Measurements from ENCODE around the gene MON1A.

MON1A gene

GRCh38 chr3:49895791-49896190 lies 33.8 kb downstream of the MON1A start:
- Histone ChIP-seq H3K4me1 (no peaks in the 10 kb centered on the region), H3K9me3 (no peaks in the 10 kb centered on the region), H3K27me3 (ENCODE audit: low read depth) (no peaks in the 10 kb centered on the region), H3K4me3 (no peak overlapping the region), H3K36me3 (replicated peaks) (no peaks in the 10 kb centered on the region)
- DNase-seq (ENCODE audit: low spot score in 2 of 2) = no peak
- in situ Hi-C loops (cut with MboI; ENCODE audit: low sequenced_read_pairs) = no loop called here

- H3K4me1 ChIP-seq = no peaks in the 10 kb centered on the region
- in situ Hi-C loops (cut with MboI; ENCODE audit: low sequenced_read_pairs) = no loop called here
- H3K36me3 ChIP-seq (replicated peaks) = no peaks in the 10 kb centered on the region
- H3K27me3 ChIP-seq (ENCODE audit: low read depth) = no peaks in the 10 kb centered on the region
- DNase-seq (ENCODE audit: low spot score in 2 of 2) = no peak
- no peaks in the 10 kb centered on the region for H3K9me3 ChIP-seq
- H3K4me3 ChIP-seq = no peak overlapping the region
Observed at GRCh38 chr3:49889296-49889695, 40.3 kb downstream of the MON1A start.

DNA sequence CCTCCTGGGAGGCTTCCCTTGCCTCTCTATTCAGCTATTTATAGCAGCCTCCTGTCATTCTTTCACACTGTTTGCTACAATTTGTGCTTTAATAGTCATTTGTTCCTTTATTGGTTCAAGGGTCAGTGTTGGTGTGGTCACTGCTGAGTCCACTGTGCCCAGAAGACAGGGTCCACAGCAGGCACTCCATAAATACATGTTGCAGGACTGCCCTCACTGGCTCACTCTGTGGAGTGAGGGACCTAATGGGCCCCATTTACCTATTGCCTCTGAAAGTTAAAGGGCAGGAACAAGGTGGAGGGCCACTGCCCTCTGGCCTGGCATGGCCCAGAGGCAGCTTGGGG lies 42.7 kb downstream of the MON1A start:
- H3K27me3 ChIP-seq (ENCODE audit: low read depth) = 0 out of 2 replicates have a peak, but pooled peaks cover 3% of the 10 kb centered on the region
- no peak overlapping the region for H3K4me3 ChIP-seq
- no peaks in the 10 kb centered on the region for H3K36me3 ChIP-seq (replicated peaks)
- H3K4me1 ChIP-seq = no peaks in the 10 kb centered on the region
- in situ Hi-C loops (cut with MboI; ENCODE audit: low sequenced_read_pairs) = no loop called here
- no peaks in the 10 kb centered on the region for H3K9me3 ChIP-seq
- no peak for DNase-seq (ENCODE audit: low spot score in 2 of 2)

DNA sequence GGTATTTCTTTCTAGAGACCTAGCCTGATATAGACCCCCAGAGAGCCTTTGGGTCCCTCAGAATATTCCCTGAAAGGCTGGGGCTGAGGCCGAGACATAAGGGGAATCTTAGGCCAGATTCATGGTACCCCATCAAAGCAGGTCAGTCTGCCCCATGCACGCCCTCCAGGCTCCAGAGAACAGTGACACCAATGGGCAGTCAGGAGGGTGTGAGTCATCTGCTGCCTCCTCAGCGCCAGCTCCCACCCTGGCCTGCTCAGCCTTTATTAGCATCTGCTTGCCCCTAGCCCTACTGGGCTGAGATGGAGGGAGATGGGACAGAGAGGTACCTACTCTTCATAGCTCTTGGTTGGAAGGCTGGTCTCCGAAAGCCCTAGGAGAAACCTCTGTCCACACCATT lies 45.6 kb downstream of the MON1A start:
- H3K36me3 ChIP-seq (replicated peaks) = no peaks in the 10 kb centered on the region
- no peaks in the 10 kb centered on the region for H3K9me3 ChIP-seq
- DNase-seq (ENCODE audit: low spot score in 2 of 2) = no peak
- in situ Hi-C loops (cut with MboI; ENCODE audit: low sequenced_read_pairs) = no loop called here
- H3K27me3 ChIP-seq (ENCODE audit: low read depth) = 0 out of 2 replicates have a peak, but pooled peaks cover 3% of the 10 kb centered on the region
- no peak overlapping the region for H3K4me3 ChIP-seq
- H3K4me1 ChIP-seq = peaks cover 5% of the 10 kb centered on the region

GRCh38 chr3:49882166-49882565 lies 47.4 kb downstream of the MON1A start:
- Histone ChIP-seq H3K9me3 (no peaks in the 10 kb centered on the region), H3K27me3 (ENCODE audit: low read depth) (0 out of 2 replicates have a peak, but pooled peaks cover 3% of the 10 kb centered on the region), H3K36me3 (replicated peaks) (no peaks in the 10 kb centered on the region), H3K4me1 (peaks cover 5% of the 10 kb centered on the region), H3K4me3 (no peak overlapping the region)
- in situ Hi-C loops (cut with MboI; ENCODE audit: low sequenced_read_pairs) = no loop called here
- DNase-seq (ENCODE audit: low spot score in 2 of 2) = no peak

- DNase-seq (ENCODE audit: low spot score in 2 of 2) = peak in 1 of 2 experiments; percentile 49
Observed at GRCh38 chr3:49880581-49881315, 48.9 kb downstream of the MON1A start.

GRCh38 chr3:49879721-49880120 lies 49.9 kb downstream of the MON1A start:
- in situ Hi-C loops (cut with MboI; ENCODE audit: low sequenced_read_pairs) = no loop called here
- Histone ChIP-seq H3K36me3 (replicated peaks) (no peaks in the 10 kb centered on the region), H3K4me1 (peaks cover 5% of the 10 kb centered on the region), H3K27me3 (ENCODE audit: low read depth) (0 out of 2 replicates have a peak, but pooled peaks cover 3% of the 10 kb centered on the region), H3K9me3 (no peaks in the 10 kb centered on the region), H3K4me3 (no peak overlapping the region)
- no peak for DNase-seq (ENCODE audit: low spot score in 2 of 2)

More at GRCh38 chr3:49880581-49881315, 48.9 kb downstream of the MON1A start:
- no peak overlapping the region for H3K4me3 ChIP-seq
- in situ Hi-C loops (cut with MboI; ENCODE audit: low sequenced_read_pairs) = no loop called here
- peaks cover 5% of the 10 kb centered on the region for H3K4me1 ChIP-seq
- H3K9me3 ChIP-seq = no peaks in the 10 kb centered on the region
- 0 out of 2 replicates have a peak, but pooled peaks cover 3% of the 10 kb centered on the region for H3K27me3 ChIP-seq (ENCODE audit: low read depth)
- H3K36me3 ChIP-seq (replicated peaks) = no peaks in the 10 kb centered on the region

DNA sequence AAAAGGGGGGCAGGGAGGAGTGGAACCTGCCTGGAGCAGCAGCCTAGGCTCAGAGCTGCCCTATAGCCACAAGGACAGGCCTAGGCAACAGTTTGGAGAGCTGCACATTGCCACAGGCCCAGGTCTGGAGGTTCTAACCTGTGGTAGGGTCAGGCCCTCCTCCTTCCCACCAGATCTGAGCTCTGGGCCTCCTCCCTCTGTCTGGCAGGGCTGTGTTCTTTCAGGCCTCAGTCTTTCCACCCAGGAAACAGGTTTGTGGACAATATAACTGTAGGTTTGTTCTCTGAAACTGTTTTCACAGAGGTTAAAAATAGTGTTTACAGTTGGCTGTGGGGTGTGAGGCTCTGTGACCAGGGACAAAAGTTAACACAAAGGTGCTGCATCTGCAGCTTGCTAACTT lies 50.9 kb downstream of the MON1A start:
- in situ Hi-C loops (cut with MboI; ENCODE audit: low sequenced_read_pairs) = no loop called here
- H3K4me1 ChIP-seq = peaks cover 5% of the 10 kb centered on the region

GRCh38 chr3:49877716-49878115 lies 51.9 kb downstream of the MON1A start:
- Histone ChIP-seq H3K27me3 (ENCODE audit: low read depth) (0 out of 2 replicates have a peak, but pooled peaks cover 3% of the 10 kb centered on the region), H3K36me3 (replicated peaks) (no peaks in the 10 kb centered on the region), H3K4me1 (peaks cover 5% of the 10 kb centered on the region), H3K4me3 (no peak overlapping the region), H3K9me3 (no peaks in the 10 kb centered on the region)
- in situ Hi-C loops (cut with MboI; ENCODE audit: low sequenced_read_pairs) = no loop called here
- DNase-seq (ENCODE audit: low spot score in 2 of 2) = no peak

More for the DNA sequence above, 50.9 kb downstream of the MON1A start:
- Histone ChIP-seq H3K9me3 (no peaks in the 10 kb centered on the region), H3K4me3 (no peak overlapping the region), H3K36me3 (replicated peaks) (no peaks in the 10 kb centered on the region), H3K27me3 (ENCODE audit: low read depth) (0 out of 2 replicates have a peak, but pooled peaks cover 3% of the 10 kb centered on the region)
- no peak for DNase-seq (ENCODE audit: low spot score in 2 of 2)

DNA sequence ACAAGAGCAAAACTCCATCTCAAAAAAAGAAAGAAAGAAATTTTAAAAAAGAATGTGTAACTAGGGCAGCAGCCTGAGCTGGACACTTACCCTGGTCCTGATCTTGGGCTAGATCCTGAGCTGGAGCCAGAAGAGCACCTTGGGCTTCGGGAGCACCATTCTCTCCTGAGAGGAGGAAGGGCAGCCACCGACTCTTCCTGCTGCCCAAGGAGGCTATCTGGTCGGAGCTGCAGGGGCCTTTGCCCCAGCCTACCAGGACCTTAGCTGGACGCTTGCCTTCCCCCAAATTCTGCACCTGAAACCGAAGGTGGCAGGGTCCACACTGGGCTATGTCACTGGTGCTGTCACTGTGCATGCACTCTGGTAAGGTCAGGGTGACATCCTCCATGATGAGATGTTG lies 53.0 kb downstream of the MON1A start:
- no peak for DNase-seq (ENCODE audit: low spot score in 2 of 2)
- no peaks in the 10 kb centered on the region for H3K9me3 ChIP-seq
- in situ Hi-C loops (cut with MboI; ENCODE audit: low sequenced_read_pairs) = no loop called here
- no peaks in the 10 kb centered on the region for H3K27me3 ChIP-seq (ENCODE audit: low read depth)
- peaks cover 5% of the 10 kb centered on the region for H3K4me1 ChIP-seq
- H3K36me3 ChIP-seq (replicated peaks) = no peaks in the 10 kb centered on the region
- no peak overlapping the region for H3K4me3 ChIP-seq

DNA sequence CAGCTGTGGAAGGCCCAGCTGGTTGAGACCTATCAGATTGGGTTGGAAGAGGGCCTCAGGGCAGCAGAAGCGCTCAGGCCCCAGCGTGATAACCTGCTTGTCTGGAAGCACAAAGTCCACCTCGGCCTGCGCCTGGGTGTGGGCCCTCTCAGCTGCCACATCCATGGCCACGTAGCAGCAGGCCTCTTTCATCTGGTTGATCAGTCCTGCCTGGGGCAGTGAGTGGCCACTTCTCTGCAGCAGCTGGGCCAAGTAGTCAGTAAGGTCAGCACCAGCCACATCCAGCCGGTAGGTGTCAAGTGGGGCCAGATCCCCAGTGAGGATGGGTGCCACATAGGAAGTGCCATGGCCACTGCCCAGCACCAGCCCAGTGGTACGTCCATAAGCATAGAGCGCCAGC lies 56.0 kb downstream of the MON1A start:
- DNase-seq (ENCODE audit: low spot score in 2 of 2) = no peak
- Histone ChIP-seq H3K4me1 (peaks cover 4% of the 10 kb centered on the region), H3K27me3 (ENCODE audit: low read depth) (no peaks in the 10 kb centered on the region), H3K36me3 (replicated peaks) (no peaks in the 10 kb centered on the region), H3K9me3 (no peaks in the 10 kb centered on the region), H3K4me3 (no peak overlapping the region)
- in situ Hi-C loops (cut with MboI; ENCODE audit: low sequenced_read_pairs) = no loop called here

DNA sequence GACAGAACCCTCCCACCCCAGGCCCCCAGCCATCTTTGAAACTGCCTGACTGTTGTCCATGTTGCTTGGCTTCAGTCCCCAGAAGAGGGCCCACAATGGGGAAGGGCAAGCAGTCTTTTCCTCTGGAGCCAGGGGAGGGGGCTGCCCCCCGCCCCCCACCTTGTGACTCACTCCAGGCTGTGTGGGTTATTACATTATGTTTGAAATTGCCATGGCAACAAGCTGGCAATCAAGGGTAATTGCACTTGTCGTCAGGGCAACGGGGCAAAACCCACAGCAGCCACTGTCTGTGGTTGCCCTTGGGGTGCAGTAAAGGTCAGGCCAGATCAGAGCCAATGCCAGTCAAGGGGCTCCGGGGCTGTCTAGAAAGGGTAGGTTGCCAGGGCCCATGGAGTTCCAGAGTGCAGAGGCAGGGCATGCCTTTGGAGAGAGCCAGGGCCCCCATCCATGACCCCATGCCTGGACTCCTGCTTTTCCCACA lies 56.8 kb downstream of the MON1A start:
- H3K4me3 ChIP-seq = no peak overlapping the region
- no peaks in the 10 kb centered on the region for H3K36me3 ChIP-seq (replicated peaks)
- H3K9me3 ChIP-seq = no peaks in the 10 kb centered on the region
- in situ Hi-C loops (cut with MboI; ENCODE audit: low sequenced_read_pairs) = no loop called here
- DNase-seq (ENCODE audit: low spot score in 2 of 2) = peak in 1 of 2 experiments; percentile 23
- H3K4me1 ChIP-seq = peaks cover 8% of the 10 kb centered on the region
- H3K27me3 ChIP-seq (ENCODE audit: low read depth) = no peaks in the 10 kb centered on the region

GRCh38 chr3:49871531-49872153 lies 58.0 kb downstream of the MON1A start:
- in situ Hi-C loops (cut with MboI; ENCODE audit: low sequenced_read_pairs) = no loop called here
- no peaks in the 10 kb centered on the region for H3K36me3 ChIP-seq (replicated peaks)

DNA sequence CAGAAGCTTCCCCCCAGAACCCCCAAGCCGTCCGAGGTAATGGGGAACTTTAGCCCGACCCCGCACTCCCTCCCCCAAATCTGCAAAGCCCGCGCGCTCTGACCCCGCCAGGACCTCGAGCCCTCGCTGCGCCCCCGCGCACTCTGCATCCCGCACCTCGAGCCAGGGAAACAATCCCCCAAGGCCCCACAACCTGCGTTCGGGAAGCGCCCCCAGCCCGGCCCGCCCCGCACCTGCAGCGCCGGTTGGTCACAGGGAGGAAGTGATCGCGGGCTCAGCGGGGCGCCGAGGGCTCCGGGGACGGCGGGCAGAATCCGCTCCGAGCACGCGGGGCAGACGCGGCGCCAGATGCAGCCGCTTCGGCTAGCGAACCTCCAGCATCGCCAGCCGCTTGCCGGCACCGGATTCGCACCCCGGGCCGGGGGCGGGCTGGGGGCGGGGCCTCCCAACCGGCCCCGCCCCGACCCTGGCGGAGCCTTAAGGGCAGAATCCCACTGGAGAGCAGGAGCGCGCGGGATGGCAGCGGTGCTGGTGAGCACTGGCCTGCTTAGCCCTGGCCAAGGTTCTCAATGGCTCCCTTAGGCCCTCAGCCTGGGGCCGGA lies 60.0 kb downstream of the MON1A start, which contains the start of gene CAMKV:
TSS of gene CAMKV (minus strand) at position 382 of the 602 bp plus-strand sequence. CDS start 7,518 bp downstream, outside the sequence.
- Histone ChIP-seq H3K27me3 (ENCODE audit: low read depth) (no peaks in the 10 kb centered on the region), H3K4me3 (peak within 1 kb of the TSS; percentile 55), H3K36me3 (replicated peaks) (no peaks in the 10 kb centered on the region), H3K4me1 (peaks cover 8% of the 10 kb centered on the region), H3K9me3 (no peaks in the 10 kb centered on the region)
- DNase-seq (ENCODE audit: low spot score in 2 of 2) = peak; percentile 27 to 66
- in situ Hi-C loops (cut with MboI; ENCODE audit: low sequenced_read_pairs) = no loop called here

More at GRCh38 chr3:49871531-49872153, 58.0 kb downstream of the MON1A start:
- H3K27me3 ChIP-seq (ENCODE audit: low read depth) = no peaks in the 10 kb centered on the region
- no peaks in the 10 kb centered on the region for H3K9me3 ChIP-seq
- no peak overlapping the region for H3K4me3 ChIP-seq
- DNase-seq (ENCODE audit: low spot score in 2 of 2) = no peak
- H3K4me1 ChIP-seq = peaks cover 8% of the 10 kb centered on the region
